ENCODE results near the gene CDC42EP5. TPM values are rescaled to one million over a fixed set of nuclear protein-coding genes. Genes with fewer than 3 reads are reported as not detected.

The CDC42EP5 gene
- total and polyA plus RNA-seq, 10 of the 15 experiments (the other 5 are each of a cell fraction or from before 2014, with no cell fraction given): 0.42 to 1.8 (median 1.4) TPM; not detected in 6

GRCh38 chr19:54464630-54465425 is 8.3 kb downstream of the CDC42EP5 start (continued):
- no peak for TF ChIP-seq CBX3 (IDR thresholded peaks at IDR 0.05; ENCODE audit: borderline replicate concordance, low read depth)
- 0 out of 2 replicates have a peak, but pooled peaks have one; percentile 48 for TF ChIP-seq SIN3A (IDR thresholded peaks at IDR 0.05; ENCODE audit: low read depth, low read length)
- peak; percentile 47; the same call in 1 of the 2 replicates for TF ChIP-seq HCFC1 (IDR thresholded peaks at IDR 0.05; ENCODE audit: low read length)
- TF ChIP-seq NKRF (conservative IDR thresholded peaks at IDR 0.05): peak; percentile 55
- peak; percentile 64 for TF ChIP-seq POLR2AphosphoS5 (IDR thresholded peaks at IDR 0.05; ENCODE audit: low read length)
- TF ChIP-seq LARP7 (IDR thresholded peaks at IDR 0.05): peak; percentile 65; the same call in 1 of the 2 replicates
- no peak for TF ChIP-seq RFX5 (IDR thresholded peaks at IDR 0.05; ENCODE audit: low read depth, low read length)
- TF ChIP-seq TAF1 (IDR thresholded peaks at IDR 0.05; ENCODE audit: borderline replicate concordance, low read depth, low read length): 0 out of 2 replicates have a peak, but pooled peaks have one; percentile 31
- peak; percentile 55 for TF ChIP-seq SP1 (IDR thresholded peaks at IDR 0.05; ENCODE audit: low read depth, low read length)
- TF ChIP-seq BACH1 (IDR thresholded peaks at IDR 0.05; ENCODE audit: borderline replicate concordance): 0 out of 2 replicates have a peak, but pooled peaks have one; percentile 18
- peak; percentile 45 for TF ChIP-seq KLF5 (IDR thresholded peaks at IDR 0.05; ENCODE audit: partially characterized antibody)
- TF ChIP-seq NBN (IDR thresholded peaks at IDR 0.05): peak; percentile 65; the same call in 1 of the 2 replicates
- peak; percentile 93 for TF ChIP-seq RELB (IDR thresholded peaks at IDR 0.05; ENCODE audit: low read depth)
- TF ChIP-seq ZSCAN29 (IDR thresholded peaks at IDR 0.05): no peak
- peak; percentile 81; the same call in 1 of the 2 replicates for TF ChIP-seq GATAD2B (conservative IDR thresholded peaks at IDR 0.05; ENCODE audit: low read depth)
- 0 out of 3 replicates have a peak, but pooled peaks of 1 of the 2 experiments have one; percentile 17 for TF ChIP-seq EGR1 (IDR thresholded peaks at IDR 0.05; ENCODE audit: borderline replicate concordance in 1 of 2, low read depth in 2 of 2, low read length in 2 of 2)
- peak; percentile 54; the same call in 1 of the 2 replicates for TF ChIP-seq NR2F1 (conservative IDR thresholded peaks at IDR 0.05)
- peak; percentile 30; the same call in 1 of the 2 replicates for TF ChIP-seq ZNF687 (IDR thresholded peaks at IDR 0.05)

All from GM12878 (cell line).